ENCODE results near the gene EXO1. TPM values are rescaled to one million over a fixed set of nuclear protein-coding genes. Genes with fewer than 3 reads are reported as not detected.

EXO1 gene
- total RNA-seq, 4 donors from 2014 or later = 0.52 to 10.0 TPM; not detected in 2

DNA sequence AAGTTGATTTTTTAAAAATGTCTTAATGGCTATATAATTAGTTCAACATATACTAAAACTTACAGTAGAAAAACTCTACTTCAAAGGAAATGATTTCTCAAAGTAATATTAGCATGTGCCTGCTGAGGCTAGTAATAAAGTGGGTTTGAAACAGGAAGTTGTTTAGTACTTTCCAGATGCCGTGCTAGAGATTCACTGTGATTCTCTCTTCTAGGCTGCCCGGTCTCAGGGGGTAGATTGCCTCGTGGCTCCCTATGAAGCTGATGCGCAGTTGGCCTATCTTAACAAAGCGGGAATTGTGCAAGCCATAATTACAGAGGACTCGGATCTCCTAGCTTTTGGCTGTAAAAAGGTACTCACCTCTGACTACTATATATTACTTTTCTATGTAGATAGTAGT, 9.1 kb downstream of the EXO1 start:
- H3K4me1 ChIP-seq = no peaks in the 10 kb centered on the region
- TF ChIP-seq, protein P1, sequence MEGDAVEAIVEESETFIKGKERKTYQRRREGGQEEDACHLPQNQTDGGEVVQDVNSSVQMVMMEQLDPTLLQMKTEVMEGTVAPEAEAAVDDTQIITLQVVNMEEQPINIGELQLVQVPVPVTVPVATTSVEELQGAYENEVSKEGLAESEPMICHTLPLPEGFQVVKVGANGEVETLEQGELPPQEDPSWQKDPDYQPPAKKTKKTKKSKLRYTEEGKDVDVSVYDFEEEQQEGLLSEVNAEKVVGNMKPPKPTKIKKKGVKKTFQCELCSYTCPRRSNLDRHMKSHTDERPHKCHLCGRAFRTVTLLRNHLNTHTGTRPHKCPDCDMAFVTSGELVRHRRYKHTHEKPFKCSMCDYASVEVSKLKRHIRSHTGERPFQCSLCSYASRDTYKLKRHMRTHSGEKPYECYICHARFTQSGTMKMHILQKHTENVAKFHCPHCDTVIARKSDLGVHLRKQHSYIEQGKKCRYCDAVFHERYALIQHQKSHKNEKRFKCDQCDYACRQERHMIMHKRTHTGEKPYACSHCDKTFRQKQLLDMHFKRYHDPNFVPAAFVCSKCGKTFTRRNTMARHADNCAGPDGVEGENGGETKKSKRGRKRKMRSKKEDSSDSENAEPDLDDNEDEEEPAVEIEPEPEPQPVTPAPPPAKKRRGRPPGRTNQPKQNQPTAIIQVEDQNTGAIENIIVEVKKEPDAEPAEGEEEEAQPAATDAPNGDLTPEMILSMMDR (IDR thresholded peaks at IDR 0.05) = no peak
- TF ChIP-seq POLR2A (IDR thresholded peaks at IDR 0.05) = no peak
- no peaks in the 10 kb centered on the region for H3K27me3 ChIP-seq
- DNase-seq = no peak
- H3K4me3 ChIP-seq = no peak overlapping the region
- no peaks in the 10 kb centered on the region for H3K36me3 ChIP-seq
- H3K9me3 ChIP-seq = no peaks in the 10 kb centered on the region
- no peak overlapping the region for H3K27ac ChIP-seq
- intact Hi-C loops (cut with DNase I; ENCODE audit: low total_unique reads) = no loop called here

DNA sequence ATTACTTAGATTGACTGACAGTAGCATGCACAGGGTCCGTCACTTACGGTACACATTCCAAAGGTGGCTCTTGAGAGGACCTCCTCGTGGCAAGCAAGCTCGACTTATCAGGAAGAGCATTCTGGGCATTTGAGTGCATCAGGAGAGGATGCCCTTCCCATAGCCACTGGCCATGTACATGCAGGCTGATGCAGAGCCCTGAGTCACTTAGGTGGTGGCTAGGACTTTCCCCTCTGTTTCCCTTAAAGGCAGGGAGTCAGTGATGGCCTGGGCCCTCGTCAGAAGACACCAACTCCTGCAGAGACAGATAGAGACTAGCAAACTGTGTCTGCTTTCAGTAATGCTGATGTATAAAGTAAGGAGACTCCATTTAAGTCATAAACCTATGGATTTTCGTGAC, 12.9 kb downstream of the EXO1 start:
- DNase-seq = no peak
- no peaks in the 10 kb centered on the region for H3K4me1 ChIP-seq
- no peak for TF ChIP-seq POLR2A (IDR thresholded peaks at IDR 0.05)
- TF ChIP-seq, protein P1 (IDR thresholded peaks at IDR 0.05) = no peak
- H3K9me3 ChIP-seq = no peaks in the 10 kb centered on the region
- no peaks in the 10 kb centered on the region for H3K27me3 ChIP-seq
- intact Hi-C loops (cut with DNase I; ENCODE audit: low total_unique reads) = no loop called here
- no peak overlapping the region for H3K4me3 ChIP-seq
- no peaks in the 10 kb centered on the region for H3K36me3 ChIP-seq
- H3K27ac ChIP-seq = no peak overlapping the region

DNA sequence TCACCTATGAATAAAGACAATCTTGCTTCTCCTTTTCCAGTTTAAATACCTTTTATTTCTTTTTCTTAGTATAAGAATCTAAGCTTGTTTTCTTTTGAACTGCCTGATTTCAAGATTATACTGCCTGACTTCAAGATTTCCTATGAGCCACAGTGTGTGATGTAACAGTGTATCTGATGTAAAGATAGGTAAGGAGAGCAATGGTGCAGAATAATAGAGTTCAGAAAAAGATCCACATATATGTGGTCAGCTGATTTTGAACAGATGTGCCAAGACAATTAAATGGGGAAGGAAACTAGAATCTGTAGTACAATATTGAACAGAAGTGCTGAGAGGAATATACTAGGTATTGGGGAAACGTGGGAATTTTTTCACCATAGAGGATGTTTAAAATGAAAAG, 21.0 kb downstream of the EXO1 start:
- intact Hi-C loops (cut with DNase I; ENCODE audit: low total_unique reads) = no loop called here
- no peak overlapping the region for H3K27ac ChIP-seq
- TF ChIP-seq POLR2A (IDR thresholded peaks at IDR 0.05) = no peak
- TF ChIP-seq, protein P1 (IDR thresholded peaks at IDR 0.05) = no peak

DNA sequence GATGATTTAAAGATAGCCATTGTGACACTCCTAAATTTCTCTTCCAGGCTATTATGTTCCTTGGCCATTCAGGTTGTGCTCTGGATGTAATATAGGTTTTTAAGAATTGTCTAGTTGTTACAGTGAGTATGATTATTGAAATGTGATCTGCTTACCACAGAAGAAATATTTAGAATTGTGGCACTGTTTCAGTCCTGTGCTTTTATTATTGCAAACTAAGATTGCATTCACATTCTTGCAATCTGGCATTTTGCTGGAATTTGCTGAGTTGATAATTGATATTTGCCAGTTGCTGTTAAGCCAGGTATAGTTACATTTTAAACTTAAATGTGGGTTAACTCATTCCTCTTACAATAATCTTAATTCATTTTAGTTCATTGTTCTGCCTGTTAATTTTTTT, 22.3 kb downstream of the EXO1 start:
- Histone ChIP-seq H3K27ac (no peak overlapping the region), H3K9me3 (no peaks in the 10 kb centered on the region), H3K4me1 (no peaks in the 10 kb centered on the region), H3K27me3 (no peaks in the 10 kb centered on the region), H3K36me3 (no peaks in the 10 kb centered on the region), H3K4me3 (no peak overlapping the region)
- DNase-seq = no peak
- no peak for TF ChIP-seq POLR2A (IDR thresholded peaks at IDR 0.05)
- intact Hi-C loops (cut with DNase I; ENCODE audit: low total_unique reads) = no loop called here

More for the DNA sequence above, 21.0 kb downstream of the EXO1 start:
- Histone ChIP-seq H3K27me3 (no peaks in the 10 kb centered on the region), H3K4me1 (no peaks in the 10 kb centered on the region), H3K36me3 (no peaks in the 10 kb centered on the region), H3K4me3 (no peak overlapping the region), H3K9me3 (no peaks in the 10 kb centered on the region)
- no peak for DNase-seq

DNA sequence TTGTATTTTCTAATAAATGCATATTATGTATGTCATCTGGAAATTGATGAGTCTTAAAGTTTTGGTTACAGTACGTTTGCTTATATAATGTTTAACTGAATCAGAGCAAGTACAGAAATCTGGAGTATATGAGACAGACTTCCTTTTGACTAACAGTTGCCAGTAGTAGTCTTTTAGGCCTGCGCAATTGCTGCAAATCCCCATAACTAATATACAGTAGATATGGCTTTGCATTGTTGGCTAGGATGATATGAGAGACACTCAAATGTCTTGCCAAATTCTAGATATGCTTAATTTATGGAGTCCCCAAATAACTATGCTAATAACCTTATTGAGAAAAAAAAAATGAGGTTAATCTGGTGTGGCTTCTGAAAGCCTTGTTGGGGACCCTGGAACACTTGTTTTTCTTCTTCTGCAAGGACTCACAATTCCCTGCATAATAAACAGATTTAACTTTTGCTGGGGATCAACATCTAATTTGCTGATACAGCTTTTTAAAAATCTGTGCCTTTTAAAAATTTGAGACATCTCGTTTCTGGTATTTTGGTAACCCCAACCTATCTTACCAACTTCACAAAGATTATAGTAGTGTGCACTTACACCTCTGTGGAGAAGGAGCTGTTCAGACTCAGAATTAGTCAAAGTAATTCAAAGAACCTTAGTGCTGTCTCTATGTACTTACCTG, 22.9 kb downstream of the EXO1 start:
- intact Hi-C loops (cut with DNase I; ENCODE audit: low total_unique reads) = no loop called here
- TF ChIP-seq POLR2A (IDR thresholded peaks at IDR 0.05) = no peak
- TF ChIP-seq, protein P1 (IDR thresholded peaks at IDR 0.05) = no peak

More for the DNA sequence above, 22.9 kb downstream of the EXO1 start:
- H3K36me3 ChIP-seq = no peaks in the 10 kb centered on the region
- no peak overlapping the region for H3K27ac ChIP-seq
- no peaks in the 10 kb centered on the region for H3K9me3 ChIP-seq
- H3K27me3 ChIP-seq = no peaks in the 10 kb centered on the region
- no peaks in the 10 kb centered on the region for H3K4me1 ChIP-seq
- DNase-seq = no peak
- no peak overlapping the region for H3K4me3 ChIP-seq

Data from uterus (tissue), 4 donors.